Transverse colon (tissue), 4 donors: ENCODE data around the gene LAPTM4A. TPM values are rescaled to one million over a fixed set of nuclear protein-coding genes. Genes with fewer than 3 reads are reported as not detected.

Source experiments
- DNase-seq: peaks from one replicate; pipeline ENCODE4 v3.0.0-alpha.2; 2019
- H3K27ac ChIP-seq, 4 donors: fragments of 200-600 bp; sonication (generic); 2 replicates each; pipeline ENCODE4 v1.5.1; 2016 to 2018; ENCODE audit warnings: inconsistent platforms in 4 of 4
- H3K27me3 ChIP-seq: fragments of 200-600 bp; sonication (generic); 2 replicates; pipeline ENCODE4 v1.5.1; 2017; ENCODE audit warnings: inconsistent platforms
- H3K36me3 ChIP-seq, 4 donors: fragments of 200-600 bp; sonication (generic); 2 replicates each; pipeline ENCODE4 v1.5.1; 2017 to 2019; ENCODE audit warnings: inconsistent platforms in 4 of 4
- H3K4me1 ChIP-seq, 4 donors: fragments of 200-600 bp; sonication (generic); 2 replicates each; pipeline ENCODE4 v1.5.1; 2017 to 2020; ENCODE audit warnings: inconsistent platforms in 4 of 4
- H3K4me3 ChIP-seq, 4 donors: fragments of 200-600 bp; sonication (generic); 1 replicate in 1 of 4; 2 replicates in 3 of 4; pipeline versions ENCODE4 v1.5.1 to v1.6.1; 2017 to 2019; ENCODE audit warnings: inconsistent platforms in 4 of 4
- H3K9me3 ChIP-seq, 2 donors: fragments of 200-600 bp; sonication (generic); 2 replicates each; pipeline ENCODE4 v1.5.1; 2017 to 2019; ENCODE audit warnings: inconsistent platforms in 2 of 2
- CTCF ChIP-seq, 5 experiments: fragments of 200-600 bp in 3 of 5; fragments of 450-650 bp in 2 of 5; sonication (generic) in 3 of 5; IDR thresholded peaks; 1 replicate in 2 of 5; 2 replicates in 3 of 5; pipeline ENCODE4 v1.5.1; 2016 to 2017; ENCODE audit warnings: antibody characterized with exemption in 5 of 5, inconsistent platforms in 3 of 5, mild to moderate bottlenecking in 2 of 5, moderate library complexity in 1 of 5
- EP300 ChIP-seq: sonication (generic); formaldehyde crosslinking; IDR thresholded peaks from one replicate; pipeline ENCODE4 v1.6.1; 2017; ENCODE audit warnings: antibody characterized with exemption, low read depth
- POLR2A ChIP-seq: fragments of 450-650 bp; IDR thresholded peaks from one replicate; pipeline ENCODE4 v1.6.1; 2016; ENCODE audit warnings: antibody characterized with exemption, mild to moderate bottlenecking, moderate library complexity
- POLR2AphosphoS5 ChIP-seq, 3 donors: sonication (generic); formaldehyde crosslinking; IDR thresholded peaks; one replicate each; pipeline ENCODE4 v1.6.1; 2016; ENCODE audit warnings: antibody characterized with exemption in 3 of 3
- WGBS, 2 donors: methylation state at CpG; one replicate each; pipeline ENCODE4 v1.1.5; 2018; ENCODE audit warnings: low coverage in 1 of 2; 5-methylcytosine and 5-hydroxymethylcytosine counted together
- in situ Hi-C, 4 donors: fragments of 200-750 bp; cut with MboI; loops; one replicate each; pipeline versions ENCODE4 v1.15.0 to v1.15.1; 2017; ENCODE audit warnings: low sequenced_read_pairs in 3 of 4, low pct_ligation_motif_present in 1 of 4, low pct_unique_long_range_greater_than_20kb in 1 of 4
- intact Hi-C: fragments of 100-400 bp; cut with DNase I; formaldehyde crosslinking; loops from one replicate; pipeline ENCODE4 v1.15.1; 2023; ENCODE audit warnings: low total_unique reads
- total RNA-seq, 4 donors: library from RNA; depleted of rRNA; stranded (reverse); fragments of >200 nt; gene quantifications; one replicate each; pipeline ENCODE4 v1.1.0, GENCODE V29; 2016

The LAPTM4A gene
- total RNA-seq, 4 donors from 2014 or later = 19.3 to 122 (median 75.3) TPM

- no peak for TF ChIP-seq POLR2A
- no peak overlapping the region for H3K4me3 ChIP-seq
- H3K4me1 ChIP-seq = no peaks in the 10 kb centered on the region
- no peak overlapping the region for H3K27ac ChIP-seq
- intact Hi-C loops (no loop called here), in situ Hi-C loops (no loop called here)
- H3K36me3 ChIP-seq = no peaks in the 10 kb centered on the region
- H3K9me3 ChIP-seq = peaks cover 0 to 5% of the 10 kb centered on the region in 2 donors
- WGBS, 2 donors = 67% methylated on average over 3 of the region's 3 CpGs; no CpG with 5 or more reads in 1 of the 2 donors
- H3K27me3 ChIP-seq = no peaks in the 10 kb centered on the region
- no peak for DNase-seq
Observed at GRCh38 chr2:20021405-20022009, 29.9 kb downstream of the LAPTM4A start.

- Histone ChIP-seq H3K4me1 (no peaks in the 10 kb centered on the region), H3K27ac (no peak overlapping the region), H3K27me3 (no peaks in the 10 kb centered on the region), H3K4me3 (no peak overlapping the region), H3K9me3 (peaks cover 0 to 5% of the 10 kb centered on the region in 2 donors), H3K36me3 (no peaks in the 10 kb centered on the region)
- 82 to 90% methylated on average over 2 to 4 of the region's 4 CpGs for WGBS, 2 donors
- TF ChIP-seq EP300 (no peak), CTCF (IDR thresholded peaks at IDR 0.05) (no peak), POLR2A (no peak), POLR2AphosphoS5 (IDR thresholded peaks at IDR 0.05) (no peak)
- intact Hi-C loops = no loop called here
- no peak for DNase-seq
- in situ Hi-C loops = loop anchor here in 3 of 4 donors (5.0 to 10.0 kb wide), 2 partner anchors 73 to 75 kb away; no protein-coding TSS in a partner anchor
Observed at GRCh38 chr2:20019747-20020146, 31.7 kb downstream of the LAPTM4A start.

GRCh38 chr2:20018601-20019152 lies 32.8 kb downstream of the LAPTM4A start:
- Histone ChIP-seq H3K9me3 (peaks cover 0 to 5% of the 10 kb centered on the region in 2 donors), H3K27me3 (no peaks in the 10 kb centered on the region), H3K4me3 (no peak overlapping the region), H3K27ac (no peak overlapping the region), H3K36me3 (no peaks in the 10 kb centered on the region), H3K4me1 (no peaks in the 10 kb centered on the region)
- DNase-seq = no peak
- in situ Hi-C loops (loop anchor here in 3 of 4 donors (5.0 to 10.0 kb wide), 2 partner anchors 74 to 76 kb away; no protein-coding TSS in a partner anchor), intact Hi-C loops (no loop called here)
- TF ChIP-seq POLR2A (no peak), CTCF (IDR thresholded peaks at IDR 0.05) (no peak), EP300 (no peak), POLR2AphosphoS5 (IDR thresholded peaks at IDR 0.05) (no peak)
- WGBS, 2 donors = 86 to 94% methylated on average over 1 to 2 of the region's 2 CpGs

GRCh38 chr2:20016346-20016745 lies 35.1 kb downstream of the LAPTM4A start:
- H3K27ac ChIP-seq = no peak overlapping the region
- TF ChIP-seq POLR2A (no peak), CTCF (IDR thresholded peaks at IDR 0.05) (no peak), POLR2AphosphoS5 (IDR thresholded peaks at IDR 0.05) (no peak), EP300 (no peak)
- intact Hi-C loops = no loop called here
- peaks cover 20% of the 10 kb centered on the region for H3K27me3 ChIP-seq
- no peaks in the 10 kb centered on the region for H3K36me3 ChIP-seq
- DNase-seq = no peak
- H3K9me3 ChIP-seq = peaks cover 0 to 1% of the 10 kb centered on the region in 2 donors
- peaks cover 0 to 13% (median 10%) of the 10 kb centered on the region in 4 donors for H3K4me1 ChIP-seq
- in situ Hi-C loops = loop anchor here in 3 of 4 donors (5.0 to 10.0 kb wide), 2 partner anchors 76 to 78 kb away; no protein-coding TSS in a partner anchor
- no peak overlapping the region for H3K4me3 ChIP-seq
